HL-60 (cell line): ENCODE results near the gene ZNF346.
A peak's percentile ranks its signal among the peaks of the same experiment; 100 is the strongest.

Source experiments
- DNase-seq, 2 experiments: peaks; one replicate each; pipeline ENCODE4 v3.0.0-alpha.2; 2010 to 2020; ENCODE audit warnings: low read depth in 1 of 2, low spot score in 1 of 2
- H3K27ac ChIP-seq: fragments of 250-450 bp; sonication (Bioruptor Pico); replicated peaks from 2 replicates; pipeline ENCODE4 v1.5.1; 2020; ENCODE audit warnings: mild to moderate bottlenecking, moderate library complexity
- H3K27me3 ChIP-seq: fragments of 250-450 bp; sonication (Bioruptor Pico); 2 replicates; pipeline ENCODE4 v1.5.1; 2021; ENCODE audit warnings: mild to moderate bottlenecking, moderate library complexity; ENCODE audit not compliant: insufficient read depth, poor library complexity, severe bottlenecking
- H3K4me3 ChIP-seq: replicated peaks from 2 replicates; pipeline ENCODE4 v1.5.1; 2011; ENCODE audit warnings: mild to moderate bottlenecking, control low read depth, low read length; ENCODE audit not compliant: insufficient read depth
- CTCF ChIP-seq: IDR thresholded peaks from one replicate; pipeline ENCODE4 v1.5.1; 2011; ENCODE audit warnings: low read length, control low read depth, inconsistent platforms; ENCODE audit not compliant: insufficient read depth
- GABPA ChIP-seq: IDR thresholded peaks from 2 replicates; pipeline ENCODE4 v1.6.1; 2012; ENCODE audit warnings: low read depth
- POLR2AphosphoS5 ChIP-seq: IDR thresholded peaks from 2 replicates; pipeline ENCODE4 v1.6.1; 2012; ENCODE audit warnings: low read depth
- REST ChIP-seq: IDR thresholded peaks from 2 replicates; pipeline ENCODE4 v1.6.1; 2012; ENCODE audit warnings: low read depth; ENCODE audit not compliant: insufficient replicate concordance
- SPI1 ChIP-seq: IDR thresholded peaks from 2 replicates; pipeline ENCODE4 v1.6.1; 2012; ENCODE audit warnings: low read depth, mild to moderate bottlenecking, borderline replicate concordance

Gene ZNF346

GRCh38 chr5:177085985-177086653, 63.6 kb downstream of the ZNF346 start:
- no peak for TF ChIP-seq POLR2AphosphoS5
- no peak for TF ChIP-seq CTCF
- no peak for TF ChIP-seq GABPA
- no peak for TF ChIP-seq REST
- no peak for TF ChIP-seq SPI1
- peak in 1 of 2 experiments; percentile 5 for DNase-seq
- no peak overlapping the region for H3K4me3 ChIP-seq
- no peak overlapping the region for H3K27ac ChIP-seq
- H3K27me3 ChIP-seq = peaks cover 13% of the 10 kb centered on the region

- DNase-seq = peak; percentile 22 to 24
- Histone ChIP-seq H3K27ac (no peak within 1 kb of the TSS), H3K4me3 (peak within 1 kb of the TSS; percentile 45), H3K27me3 (peaks cover 13% of the 10 kb centered on the region)
- TF ChIP-seq SPI1 (no peak), GABPA (no peak), CTCF (no peak), REST (no peak), POLR2AphosphoS5 (no peak)
Observed at GRCh38 chr5:177086654-177087397, 64.3 kb downstream of the ZNF346 start, which contains the start of gene FGFR4. Gene FGFR4 (plus strand): TSS chr5:177086915. CDS start chr5:177089603, 2,688 bp downstream.

- H3K4me3 ChIP-seq = peak overlapping the region; percentile 45
- DNase-seq = no peak
- no peak overlapping the region for H3K27ac ChIP-seq
- H3K27me3 ChIP-seq = peaks cover 13% of the 10 kb centered on the region
- no peak for TF ChIP-seq GABPA
- no peak for TF ChIP-seq SPI1
- no peak for TF ChIP-seq POLR2AphosphoS5
- no peak for TF ChIP-seq REST
Observed at GRCh38 chr5:177087398-177088005, 65.0 kb downstream of the ZNF346 start.
